Subcutaneous abdominal adipose tissue (tissue), 5 donors: ENCODE data around the gene TSPAN16.

Source experiments
- H3K27ac ChIP-seq: one replicate; pipeline ENCODE4 v1.7.0; 2013; ENCODE audit warnings: low read depth, mild to moderate bottlenecking, inconsistent platforms, low read length, moderate library complexity
- H3K27me3 ChIP-seq, 5 donors: one replicate each; pipeline ENCODE4 v1.7.0; 2013; ENCODE audit warnings: low read length in 5 of 5, inconsistent platforms in 1 of 5; ENCODE audit not compliant: control insufficient read depth in 5 of 5, insufficient read depth in 4 of 5
- H3K36me3 ChIP-seq, 5 donors: one replicate each; pipeline ENCODE4 v1.7.0; 2013; ENCODE audit warnings: low read length in 5 of 5; ENCODE audit not compliant: control insufficient read depth in 5 of 5, insufficient read depth in 5 of 5
- H3K4me1 ChIP-seq, 5 donors: one replicate each; pipeline ENCODE4 v1.7.0; 2013; ENCODE audit warnings: low read length in 5 of 5, mild to moderate bottlenecking in 3 of 5, moderate library complexity in 1 of 5; ENCODE audit not compliant: control insufficient read depth in 5 of 5, insufficient read depth in 5 of 5
- H3K4me3 ChIP-seq, 5 donors: one replicate each; pipeline ENCODE4 v1.7.0; 2013; ENCODE audit warnings: low read length in 5 of 5, low read depth in 1 of 5
- H3K9ac ChIP-seq, 5 donors: one replicate each; pipeline ENCODE4 v1.7.0; 2013; ENCODE audit warnings: low read length in 5 of 5, mild to moderate bottlenecking in 4 of 5, moderate library complexity in 3 of 5
- H3K9me3 ChIP-seq, 5 donors: one replicate each; pipeline ENCODE4 v1.7.0; 2013; ENCODE audit warnings: low read length in 5 of 5; ENCODE audit not compliant: control insufficient read depth in 5 of 5
- donor health status: healthy.
- donor health status: healthy.
- donor health status: healthy.
- donor health status: healthy.
- donor health status: healthy.

The TSPAN16 gene

GRCh38 chr19:11256189-11256588, 39.8 kb upstream of the TSPAN16 start:
- Histone ChIP-seq H3K9me3 (no peaks in the 10 kb centered on the region), H3K36me3 (peaks cover 0 to 14% (median 13%) of the 10 kb centered on the region in 5 donors), H3K4me3 (no peak overlapping the region), H3K27ac (peak overlapping the region; percentile 13), H3K27me3 (no peaks in the 10 kb centered on the region), H3K4me1 (peaks cover 2 to 43% (median 16%) of the 10 kb centered on the region in 5 donors), H3K9ac (peak overlapping the region in 1 of 5 donors; percentile 23)

GRCh38 chr19:11257846-11258380, 38.0 kb upstream of the TSPAN16 start:
- no peaks in the 10 kb centered on the region for H3K27me3 ChIP-seq
- no peak overlapping the region for H3K27ac ChIP-seq
- H3K4me1 ChIP-seq, result peaks cover 2 to 43% (median 29%) of the 10 kb centered on the region in 5 donors
- H3K9me3 ChIP-seq, result no peaks in the 10 kb centered on the region
- H3K4me3 ChIP-seq, result no peak overlapping the region
- H3K36me3 ChIP-seq, result no peaks in the 10 kb centered on the region
- H3K9ac ChIP-seq, result no peak overlapping the region

- Histone ChIP-seq H3K36me3 (no peaks in the 10 kb centered on the region), H3K9me3 (no peaks in the 10 kb centered on the region), H3K27ac (peak overlapping the region; percentile 62), H3K9ac (peak overlapping the region in 4 of 5 donors; percentile 71 to 81 (median 81)), H3K4me1 (peaks cover 2 to 42% (median 25%) of the 10 kb centered on the region in 5 donors), H3K4me3 (peak overlapping the region in 3 of 5 donors; percentile 69 to 81 (median 81)), H3K27me3 (no peaks in the 10 kb centered on the region)
Measured at GRCh38 chr19:11260996-11261395, 35.0 kb upstream of the TSPAN16 start.

DNA sequence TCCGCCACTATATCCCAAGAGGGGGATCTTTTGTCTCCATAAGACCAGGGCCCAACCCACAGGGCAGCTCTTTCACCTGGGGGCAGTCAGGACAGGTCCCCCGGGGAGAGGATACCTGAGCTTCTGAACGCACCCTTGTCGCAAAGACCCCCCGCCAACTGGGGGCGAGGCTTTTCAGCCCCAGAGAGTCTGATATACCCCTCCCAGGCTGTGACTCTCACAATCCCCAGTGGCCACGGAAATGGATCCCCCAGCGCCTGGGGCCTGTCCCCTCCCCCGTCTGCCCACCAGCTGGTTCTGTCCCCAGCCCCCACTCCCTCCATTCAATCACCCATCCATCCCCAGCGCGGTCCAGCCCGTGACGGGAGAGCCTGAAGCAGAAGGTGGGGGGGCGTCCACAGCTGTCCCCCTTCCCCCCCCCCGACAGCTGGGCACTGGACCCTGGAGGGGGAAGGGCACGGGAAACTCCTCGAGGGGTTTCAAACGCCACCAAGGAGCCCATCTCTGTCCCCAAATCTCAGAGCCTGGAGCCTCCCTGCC, 34.5 kb upstream of the TSPAN16 start:
- H3K36me3 ChIP-seq, result no peaks in the 10 kb centered on the region

DNA sequence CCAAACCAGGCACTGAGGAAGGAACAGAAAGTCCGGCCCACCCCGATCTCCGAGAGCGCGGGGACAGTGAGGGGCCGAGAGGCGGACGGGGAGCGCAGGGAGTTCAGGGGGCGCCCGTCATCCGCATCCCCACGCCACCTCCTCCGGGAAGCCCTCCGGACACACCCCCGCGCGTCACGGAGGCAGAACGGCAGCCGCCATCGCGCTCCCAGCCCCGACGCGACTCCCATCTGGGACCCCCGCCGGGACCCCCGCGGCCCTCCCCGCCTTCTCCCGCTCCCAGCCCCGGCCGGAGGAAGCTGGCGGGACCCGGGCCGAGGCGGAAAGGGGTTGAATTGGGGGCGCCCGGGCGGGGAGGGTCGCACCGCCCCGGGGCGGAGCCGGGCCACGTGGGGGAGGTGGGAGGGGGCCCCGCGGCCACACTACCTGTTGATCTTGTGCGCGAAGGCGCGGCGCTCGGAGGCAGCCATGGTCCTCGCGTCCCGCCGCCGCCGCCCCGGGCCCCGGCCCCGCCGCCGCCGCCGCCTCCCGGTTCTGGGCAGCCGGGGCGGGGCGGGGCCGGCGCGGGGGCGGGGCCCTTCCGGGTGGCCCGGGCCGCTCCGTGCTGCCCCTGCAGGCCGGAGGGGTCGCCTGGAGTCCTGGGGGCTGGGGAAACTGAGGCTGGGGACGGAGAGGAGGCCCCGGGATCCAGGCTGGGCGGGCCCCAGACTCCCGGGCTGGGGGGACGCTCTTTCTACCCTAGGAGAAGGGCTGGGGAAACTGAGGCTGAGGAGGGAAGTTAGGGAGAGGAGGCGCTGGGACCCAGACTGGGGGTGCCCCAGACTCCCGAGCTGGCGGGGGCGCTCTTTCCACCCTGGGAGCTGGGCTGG, 33.8 kb upstream of the TSPAN16 start, which contains the start of gene DOCK6:
TSS of gene DOCK6 (minus strand) at position 554 of the 869 bp plus-strand sequence. CDS start at position 470, 84 bp downstream.
- Histone ChIP-seq H3K9me3 (no peaks in the 10 kb centered on the region), H3K9ac (peak within 1 kb of the TSS in 4 of 5 donors; percentile 71 to 84 (median 81)), H3K4me1 (peaks cover 0 to 37% (median 21%) of the 10 kb centered on the region in 5 donors), H3K4me3 (peak within 1 kb of the TSS; percentile 48 to 81 (median 73)), H3K27ac (peak within 1 kb of the TSS; percentile 62), H3K27me3 (no peaks in the 10 kb centered on the region), H3K36me3 (no peaks in the 10 kb centered on the region)

More for the DNA sequence above, 34.5 kb upstream of the TSPAN16 start:
- no peaks in the 10 kb centered on the region for H3K9me3 ChIP-seq
- no peaks in the 10 kb centered on the region for H3K27me3 ChIP-seq
- peak overlapping the region; percentile 48 to 81 (median 73) for H3K4me3 ChIP-seq
- H3K27ac ChIP-seq, result peak overlapping the region; percentile 62
- H3K9ac ChIP-seq, result peak overlapping the region in 4 of 5 donors; percentile 71 to 81 (median 81)
- H3K4me1 ChIP-seq, result peaks cover 0 to 37% (median 21%) of the 10 kb centered on the region in 5 donors

DNA sequence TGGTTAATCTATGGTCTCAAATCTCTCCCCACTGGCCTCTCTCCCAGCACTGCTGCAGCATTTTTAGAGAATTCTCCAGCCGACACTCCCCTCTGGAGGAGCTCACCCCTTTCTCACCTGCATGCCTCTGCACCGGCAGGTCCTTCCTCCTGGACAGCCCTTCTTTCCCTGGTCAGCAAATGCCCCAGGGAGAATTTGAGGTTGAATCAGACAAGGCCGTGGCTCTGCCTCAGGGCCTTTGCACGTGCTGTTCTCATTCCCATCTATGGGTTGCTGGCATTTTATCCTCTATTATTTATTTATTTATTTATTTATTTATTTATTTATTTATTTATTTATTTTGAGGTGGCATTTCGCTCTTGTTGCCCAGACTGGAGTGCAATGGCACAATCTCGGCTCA, 32.2 kb upstream of the TSPAN16 start:
- Histone ChIP-seq H3K27me3 (no peaks in the 10 kb centered on the region), H3K27ac (no peak overlapping the region), H3K9me3 (no peaks in the 10 kb centered on the region), H3K4me1 (peaks cover 0 to 43% (median 24%) of the 10 kb centered on the region in 5 donors), H3K36me3 (no peaks in the 10 kb centered on the region), H3K9ac (no peak overlapping the region), H3K4me3 (no peak overlapping the region)

- Histone ChIP-seq H3K9ac (peak overlapping the region in 1 of 5 donors; percentile 4), H3K27ac (peak overlapping the region; percentile 46)
Measured at GRCh38 chr19:11264452-11265176, 31.3 kb upstream of the TSPAN16 start.

GRCh38 chr19:11265177-11265784, 30.7 kb upstream of the TSPAN16 start:
- Histone ChIP-seq H3K4me1 (peaks cover 0 to 52% (median 25%) of the 10 kb centered on the region in 5 donors), H3K36me3 (no peaks in the 10 kb centered on the region), H3K27me3 (no peaks in the 10 kb centered on the region), H3K9ac (no peak overlapping the region), H3K4me3 (no peak overlapping the region), H3K27ac (peak overlapping the region; percentile 46), H3K9me3 (no peaks in the 10 kb centered on the region)

More at GRCh38 chr19:11264452-11265176, 31.3 kb upstream of the TSPAN16 start:
- Histone ChIP-seq H3K27me3 (no peaks in the 10 kb centered on the region), H3K36me3 (no peaks in the 10 kb centered on the region), H3K4me3 (no peak overlapping the region), H3K4me1 (peaks cover 0 to 52% (median 25%) of the 10 kb centered on the region in 5 donors), H3K9me3 (no peaks in the 10 kb centered on the region)

GRCh38 chr19:11265785-11266236, 30.1 kb upstream of the TSPAN16 start:
- no peaks in the 10 kb centered on the region for H3K27me3 ChIP-seq
- peaks cover 0 to 52% (median 25%) of the 10 kb centered on the region in 5 donors for H3K4me1 ChIP-seq
- H3K4me3 ChIP-seq, result no peak overlapping the region
- H3K27ac ChIP-seq, result peak overlapping the region; percentile 46
- no peaks in the 10 kb centered on the region for H3K36me3 ChIP-seq
- H3K9me3 ChIP-seq, result no peaks in the 10 kb centered on the region
- no peak overlapping the region for H3K9ac ChIP-seq
